HepG2 (cell line): ENCODE results near the gene RDH13. TPM values are rescaled to one million over a fixed set of nuclear protein-coding genes. Genes with fewer than 3 reads are reported as not detected.

Experiments used
- ATAC-seq: fragments of 200-7000 bp; cut with Tn5 transposase; 3 replicates; pipeline ENCODE4 v1.9.1; 2020; ENCODE audit warnings: mild to moderate bottlenecking, moderate library complexity
- BruUV-seq: library from RNA; stranded (reverse); fragments of 400-500 nt; replicated peaks from 2 replicates; lab custom pipeline; 2021; lab: Mats Ljungman, UMichigan
- CTCF ChIA-PET: fragments of 300-600 bp; formaldehyde crosslinking; extraction: SDS; loops from one replicate; lab custom pipeline; 2021; ENCODE audit warnings: low total read pairs, inconsistent platforms, low intra/inter-chr PET ratio; lab: Yijun Ruan, JAX
- POLR2A ChIA-PET: fragments of 350-600 bp; sonication (Branson Sonifier 250); formaldehyde crosslinking; loops from one replicate; lab custom pipeline; 2020; ENCODE audit warnings: antibody characterized with exemption, inconsistent platforms; lab: Yijun Ruan, JAX
- DNase-seq: peaks from one replicate; pipeline ENCODE4 v3.0.0-alpha.2; 2015; ENCODE audit warnings: low spot score
- FAIRE-seq: peaks from 3 replicates; lab custom pipeline; 2011; peaks lifted over from hg19 to GRCh38; lab: Jason Lieb, UNC
- H2AFZ ChIP-seq: one replicate; pipeline ENCODE4 v1.6.1; 2011; ENCODE audit warnings: low read length, inconsistent platforms
- H3K27ac ChIP-seq: fragments of 300-600 bp; 3 replicates; pipeline ENCODE4 v1.8.0; 2011; ENCODE audit warnings: mixed run types, mild to moderate bottlenecking, mixed read lengths, low read length, inconsistent platforms; ENCODE audit not compliant: insufficient read depth; ENCODE audit errors: extremely low read length
- H3K27me3 ChIP-seq, 2 experiments: fragments of 200-600 bp in 1 of 2; 2 replicates in 1 of 2; 3 replicates in 1 of 2; pipeline versions ENCODE4 v1.6.0 to v1.8.0; 2011; ENCODE audit warnings: low read length in 2 of 2, mild to moderate bottlenecking in 2 of 2, moderate library complexity in 2 of 2, inconsistent platforms in 1 of 2; ENCODE audit not compliant: insufficient read depth in 2 of 2, control insufficient read depth in 1 of 2
- H3K36me3 ChIP-seq, 2 experiments: fragments of 200-600 bp in 1 of 2; replicated peaks in 1 of 2; 2 replicates in 1 of 2; 3 replicates in 1 of 2; pipeline versions ENCODE4 v1.5.1 to v1.8.0; 2011; ENCODE audit warnings: low read length in 2 of 2, inconsistent platforms in 1 of 2; ENCODE audit not compliant: insufficient read depth in 2 of 2, control insufficient read depth in 1 of 2
- H3K4me1 ChIP-seq: 2 replicates; pipeline ENCODE4 v1.5.1; 2012; ENCODE audit warnings: low read length, inconsistent platforms; ENCODE audit not compliant: insufficient read depth
- H3K4me2 ChIP-seq: 2 replicates; pipeline ENCODE4 v1.6.0; 2011; ENCODE audit warnings: low read depth, low read length, inconsistent platforms
- H3K4me3 ChIP-seq, 3 experiments: fragments of 200-600 bp in 1 of 3; sonication (generic), shearing (Covaris generic) in 1 of 3; replicated peaks in 1 of 3; 2 replicates each; pipeline ENCODE4 v1.5.1; 2011 to 2016; ENCODE audit warnings: low read length in 3 of 3, inconsistent platforms in 2 of 3, low read depth in 2 of 3, mild to moderate bottlenecking in 2 of 3, control low read depth in 1 of 3, mixed read lengths in 1 of 3; ENCODE audit not compliant: insufficient read depth in 1 of 3
- H3K79me2 ChIP-seq: one replicate; pipeline ENCODE4 v1.6.1; 2011; ENCODE audit warnings: low read length, inconsistent platforms; ENCODE audit not compliant: insufficient read depth
- H3K9ac ChIP-seq: 2 replicates; pipeline ENCODE4 v1.6.0; 2011; ENCODE audit warnings: mild to moderate bottlenecking, low read depth, low read length, inconsistent platforms; ENCODE audit not compliant: insufficient read depth
- H3K9me3 ChIP-seq: 2 replicates; pipeline ENCODE4 v1.5.1; 2012; ENCODE audit warnings: mild to moderate bottlenecking, low read length
- H4K20me1 ChIP-seq: 2 replicates; pipeline ENCODE4 v1.6.0; 2011; ENCODE audit warnings: inconsistent platforms, mild to moderate bottlenecking, low read length, moderate library complexity; ENCODE audit not compliant: insufficient read depth
- CENPBD1 ChIP-seq: sonication (generic); formaldehyde crosslinking; IDR thresholded peaks from 2 replicates; pipeline ENCODE4 v1.8.0; 2022; ENCODE audit warnings: missing genetic modification reagents, low read depth, mild to moderate bottlenecking, borderline replicate concordance
- ETS1 ChIP-seq: sonication (generic); formaldehyde crosslinking; IDR thresholded peaks from 2 replicates; pipeline ENCODE4 v1.4.0; 2020; ENCODE audit warnings: missing genetic modification reagents
- KAT2B ChIP-seq: fragments of 150-350 bp; IDR thresholded peaks from 2 replicates; pipeline ENCODE4 v1.6.1; 2014; ENCODE audit warnings: low read depth, low read length, borderline replicate concordance
- SIN3A ChIP-seq: IDR thresholded peaks from 2 replicates; pipeline ENCODE4 v1.6.1; 2011; ENCODE audit warnings: low read depth, mild to moderate bottlenecking, control low read depth, low read length, borderline replicate concordance
- THAP9 ChIP-seq: sonication (generic); formaldehyde crosslinking; IDR thresholded peaks from 2 replicates; pipeline ENCODE4; 2020; ENCODE audit warnings: missing genetic modification reagents, mild to moderate bottlenecking, borderline replicate concordance
- ZKSCAN8 ChIP-seq: IDR thresholded peaks from 2 replicates; pipeline ENCODE4 v1.6.1; 2016; ENCODE audit warnings: borderline replicate concordance, missing genetic modification reagents, missing compliant biosample characterization
- WGBS: methylation state at CpG from one replicate; pipeline ENCODE4 v1.1.6; 2017; ENCODE audit warnings: low lambda C conversion rate; 5-methylcytosine and 5-hydroxymethylcytosine counted together
- in situ Hi-C: cut with HindIII; loops from 2 replicates; pipeline ENCODE4 v1.10.0; 2017; ENCODE audit warnings: low pct_unique_long_range_greater_than_20kb; ENCODE audit not compliant: extremely low pct_ligation_motif_present
- intact Hi-C: fragments of 100-400 bp; cut with micrococcal nuclease; formaldehyde crosslinking; loops from one replicate; pipeline ENCODE4 v1.10.0; 2022; ENCODE audit not compliant: unreplicated experiment
- polyA plus RNA-seq, 8 experiments: library from polyadenylated mRNA; depleted of rRNA in 3 of 8; stranded (reverse) in 7 of 8; unstranded in 1 of 8; fragments of >200 nt; fragmentation: Illumina TruSeq in 4 of 8; extraction: Trizol in 4 of 8; gene quantifications; 2 replicates each; pipeline versions ENCODE4 v1.2.1 to v1.2.3, GENCODE V29; 2011 to 2016; ENCODE audit warnings: low read depth in 4 of 8, missing spikeins in 1 of 8, mixed read lengths in 1 of 8; ENCODE audit not compliant: insufficient read depth in 1 of 8
- total RNA-seq, 5 experiments: library from RNA; depleted of rRNA; stranded (reverse); fragments of >200 nt; fragmentation: Illumina TruSeq; extraction: Trizol; gene quantifications; 2 replicates each; pipeline ENCODE4 v1.2.3, GENCODE V29; 2016; ENCODE audit warnings: low read depth in 1 of 5

The RDH13 gene
- total and polyA plus RNA-seq, 2 of the 13 experiments (the other 11 are each of a cell fraction or from before 2014, with no cell fraction given): 13.4 to 21.5 TPM

- ATAC-seq (no peak), FAIRE-seq (no peak), DNase-seq (no peak)
- TF ChIP-seq SIN3A (no peak), THAP9 (CRISPR knock-in tag) (no peak), ETS1 (CRISPR knock-in tag) (no peak), CENPBD1 (CRISPR knock-in tag) (no peak), ZKSCAN8 (CRISPR knock-in tag) (no peak), KAT2B (no peak)
- Histone ChIP-seq H4K20me1 (peaks cover 6% of the 10 kb centered on the region; the same call in 1 of the 2 replicates), H3K79me2 (no peaks in the 10 kb centered on the region), H3K9ac (no peak overlapping the region), H3K9me3 (no peaks in the 10 kb centered on the region), H3K27me3 (no peaks in the 10 kb centered on the region), H3K4me1 (peaks cover 5% of the 10 kb centered on the region; the same call in 1 of the 2 replicates), H2AFZ (no peak overlapping the region), H3K4me2 (no peak overlapping the region), H3K36me3 (no peaks in the 10 kb centered on the region), H3K27ac (no peak overlapping the region), H3K4me3 (no peak overlapping the region)
- POLR2A ChIA-PET: no interaction called here
- intact Hi-C loops (no loop called here), in situ Hi-C loops (loop anchor here (5.0 kb wide), 1 partner anchor 36 kb away; no protein-coding TSS in a partner anchor)
- CTCF ChIA-PET: no interaction called here
- 88% methylated on average over 28 of the region's 35 CpGs for WGBS
- BruUV-seq: no TSS peak
Measured at GRCh38 chr19:55085923-55086715, 23.2 kb upstream of the RDH13 start.
